HT1080 (cell line): ENCODE data around the gene ENO2. TPM values are rescaled to one million over a fixed set of nuclear protein-coding genes. Genes with fewer than 3 reads are reported as not detected.

ENCODE experiments used
- DNase-seq: peaks from one replicate; pipeline ENCODE4 v3.0.0-alpha.2; 2015; ENCODE audit warnings: low read depth
- small RNA-seq: library from RNA; depleted of rRNA; stranded (forward); fragments of <200 nt; gene quantifications from one replicate; pipeline ENCODE3, GENCODE V24; 2014
- total RNA-seq: library from RNA; depleted of rRNA; stranded (reverse); fragments of >200 nt; shearing (Covaris generic); gene quantifications from 2 replicates; pipeline ENCODE4 v1.2.3, GENCODE V29; 2014; rRNA removed

The ENO2 gene
- total RNA-seq, 1 experiment from 2014 or later, result 26.3 TPM

DNA sequence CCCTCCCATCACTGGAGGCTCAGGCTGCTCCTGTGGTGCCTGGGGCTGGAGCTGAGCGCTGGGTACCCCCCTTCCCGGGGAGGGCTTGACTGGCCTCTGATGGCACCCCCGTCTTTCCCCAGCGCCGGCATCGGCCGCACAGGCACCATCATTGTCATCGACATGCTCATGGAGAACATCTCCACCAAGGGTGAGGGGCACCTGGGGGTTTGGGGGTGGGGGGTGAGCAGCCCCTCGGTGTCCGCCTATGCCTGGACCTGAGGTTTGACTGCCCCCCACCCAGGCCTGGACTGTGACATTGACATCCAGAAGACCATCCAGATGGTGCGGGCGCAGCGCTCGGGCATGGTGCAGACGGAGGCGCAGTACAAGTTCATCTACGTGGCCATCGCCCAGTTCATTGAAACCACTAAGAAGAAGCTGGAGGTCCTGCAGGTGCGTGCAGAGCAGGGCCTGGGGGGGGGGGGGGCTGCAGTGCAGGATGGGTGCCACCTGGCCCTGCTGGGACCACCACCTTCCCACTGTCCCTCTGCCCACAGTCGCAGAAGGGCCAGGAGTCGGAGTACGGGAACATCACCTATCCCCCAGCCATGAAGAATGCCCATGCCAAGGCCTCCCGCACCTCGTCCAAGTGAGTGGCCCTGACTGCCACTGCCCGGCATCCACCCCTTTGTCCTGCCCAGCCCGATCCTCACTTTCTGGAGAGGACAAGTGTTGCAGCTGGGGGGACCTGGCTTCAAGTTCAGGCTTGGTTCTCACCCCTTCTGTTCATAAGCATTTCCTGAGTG, 45.6 kb downstream of the ENO2 start:
- DNase-seq, result no peak

DNA sequence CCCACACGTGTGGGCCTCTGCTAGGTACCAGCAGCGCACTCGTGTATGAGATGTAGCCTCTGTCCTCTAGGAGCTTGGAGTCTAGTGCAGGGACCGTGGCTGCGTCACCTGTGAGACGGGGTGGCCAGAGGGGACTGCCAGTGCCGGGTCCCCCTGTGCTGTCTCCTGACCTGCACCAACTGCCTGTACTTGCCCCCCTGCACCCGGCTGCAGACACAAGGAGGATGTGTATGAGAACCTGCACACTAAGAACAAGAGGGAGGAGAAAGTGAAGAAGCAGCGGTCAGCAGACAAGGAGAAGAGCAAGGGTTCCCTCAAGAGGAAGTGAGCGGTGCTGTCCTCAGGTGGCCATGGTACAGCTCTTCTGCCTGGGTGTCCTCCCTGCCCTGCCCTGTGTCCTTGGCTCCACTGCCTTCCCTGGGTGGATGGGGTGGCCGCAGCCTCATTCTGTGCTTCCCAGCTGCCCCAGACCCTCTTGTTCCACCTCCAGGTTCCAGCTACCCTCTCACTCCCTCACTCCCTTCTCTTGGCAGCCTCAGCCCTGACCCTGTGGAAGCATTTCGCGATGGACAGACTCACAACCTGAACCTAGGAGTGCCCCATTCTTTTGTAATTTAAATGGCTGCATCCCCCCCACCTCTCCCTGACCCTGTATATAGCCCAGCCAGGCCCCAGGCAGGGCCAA, 46.4 kb downstream of the ENO2 start:
- peak; percentile 62 for DNase-seq

DNA sequence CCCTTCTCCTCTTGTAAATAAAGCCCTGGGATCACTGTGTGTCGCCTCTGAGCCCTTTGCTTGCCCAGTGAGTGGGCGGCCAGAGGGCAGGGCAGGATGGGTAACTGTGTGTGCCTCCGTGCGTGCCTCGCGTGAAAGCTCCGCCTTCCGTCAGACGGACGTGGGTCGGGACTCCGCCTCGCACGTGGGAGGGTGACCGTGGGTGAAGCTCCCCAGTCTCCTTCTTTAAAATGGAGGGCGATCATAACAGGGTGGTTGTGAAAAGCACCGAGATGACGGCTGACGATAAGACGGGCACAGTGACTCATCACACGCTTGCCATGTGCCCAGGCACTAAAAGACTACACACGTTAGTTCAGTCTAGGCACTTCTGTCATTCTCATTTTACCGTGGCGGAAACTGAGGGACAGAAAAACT, 46.9 kb downstream of the ENO2 start:
- peak; percentile 48 for DNase-seq

DNA sequence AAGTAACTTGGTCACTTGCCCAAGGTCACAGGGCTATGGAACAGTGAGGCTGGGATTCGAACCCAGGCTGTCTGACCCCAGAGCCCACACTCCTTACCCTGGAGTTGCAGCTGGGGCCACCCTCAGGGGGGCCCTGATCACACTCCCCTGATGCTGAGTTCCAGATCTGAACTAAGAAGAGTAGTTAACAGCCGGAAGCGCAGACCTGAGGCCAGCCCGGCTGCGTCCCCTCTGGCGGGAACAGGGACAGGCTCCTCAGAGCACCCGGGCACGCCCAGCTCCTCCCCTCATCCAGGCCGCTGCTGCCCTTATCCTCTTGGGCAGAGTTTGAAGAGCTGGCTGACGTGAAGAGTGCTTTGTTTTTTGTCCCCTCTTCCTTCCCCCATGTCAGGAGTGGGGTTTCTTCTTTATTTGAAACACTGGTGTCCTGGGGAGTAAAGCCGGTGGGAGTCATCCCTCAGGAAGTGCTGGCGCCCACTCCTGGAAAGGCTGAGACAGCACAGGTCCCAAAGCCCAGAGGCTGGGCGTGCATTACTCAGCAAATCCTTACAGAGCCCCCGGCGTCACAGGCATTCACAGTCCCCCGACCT, 47.4 kb downstream of the ENO2 start:
- DNase-seq, result peak; percentile 82

DNA sequence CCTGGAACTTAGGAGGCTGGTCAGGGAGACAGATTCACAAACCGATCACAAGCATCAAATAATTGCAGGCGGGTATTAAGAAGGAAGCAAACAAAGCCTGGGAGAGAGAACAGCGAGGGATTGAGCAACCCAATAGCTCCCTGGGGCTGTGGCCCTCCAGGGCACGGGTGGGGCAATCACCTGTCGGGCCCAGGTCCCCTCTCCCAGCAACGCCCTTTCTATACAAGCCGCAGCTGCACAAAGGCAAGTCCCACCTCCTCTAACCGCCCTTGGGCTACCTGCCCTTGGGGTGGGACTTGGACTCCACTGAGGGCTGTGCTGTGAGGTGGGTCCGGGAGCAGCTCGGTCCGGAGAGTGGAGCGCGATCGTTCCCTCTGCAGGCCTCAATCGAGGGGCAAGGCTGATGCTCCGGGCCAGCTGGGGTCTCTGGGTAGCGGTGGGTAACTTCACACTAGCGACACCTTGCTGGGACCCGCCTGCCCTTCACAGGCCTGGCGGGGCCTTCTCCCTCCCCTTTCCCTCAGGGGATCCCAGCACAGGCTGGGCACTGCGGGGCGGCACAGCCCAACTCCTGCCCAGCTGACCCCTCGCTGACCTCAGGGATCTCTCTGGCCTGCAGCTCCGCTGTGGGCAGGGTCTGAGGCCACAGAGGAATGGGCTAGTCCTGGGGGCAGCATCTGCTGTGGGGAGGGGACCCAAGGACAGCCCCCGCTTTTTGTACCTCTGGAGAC, 48.1 kb downstream of the ENO2 start:
- DNase-seq, result no peak

DNA sequence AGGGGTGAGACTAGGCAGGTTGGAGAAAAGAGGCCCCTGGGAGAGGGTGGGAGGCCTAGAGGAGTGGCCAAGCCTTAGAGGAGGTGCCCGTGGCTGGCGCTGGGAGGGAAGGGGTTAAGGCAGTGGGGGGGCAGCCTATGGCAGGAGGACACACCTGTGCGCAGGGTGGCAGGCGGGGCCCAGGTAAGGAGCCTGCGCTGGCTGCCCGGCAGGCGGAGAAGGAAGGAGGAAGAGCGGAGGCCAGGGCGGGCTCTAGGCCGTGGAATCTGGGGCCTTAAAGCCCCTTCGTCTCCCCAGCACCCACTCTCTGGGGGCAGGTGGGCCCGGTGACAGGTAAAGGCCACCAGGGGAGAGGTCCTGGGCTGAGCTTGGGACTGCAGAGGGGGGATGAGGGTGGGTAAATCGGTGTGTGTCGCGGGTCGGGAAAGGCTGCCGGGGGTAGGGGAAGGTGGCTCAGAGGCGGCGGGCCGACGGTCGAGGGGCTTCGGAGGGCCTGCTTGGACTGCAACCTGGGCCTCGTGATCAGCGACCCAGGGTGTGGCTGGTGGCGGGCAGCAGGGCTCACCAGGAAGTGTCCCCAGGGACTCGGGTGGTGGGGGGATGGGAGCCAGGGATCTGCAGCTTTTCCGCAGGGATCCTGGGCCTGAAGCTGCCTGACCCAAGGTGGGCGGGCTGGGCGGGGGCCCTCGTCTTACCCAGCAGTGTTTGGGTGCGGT, 48.8 kb downstream of the ENO2 start:
- DNase-seq, result no peak

DNA sequence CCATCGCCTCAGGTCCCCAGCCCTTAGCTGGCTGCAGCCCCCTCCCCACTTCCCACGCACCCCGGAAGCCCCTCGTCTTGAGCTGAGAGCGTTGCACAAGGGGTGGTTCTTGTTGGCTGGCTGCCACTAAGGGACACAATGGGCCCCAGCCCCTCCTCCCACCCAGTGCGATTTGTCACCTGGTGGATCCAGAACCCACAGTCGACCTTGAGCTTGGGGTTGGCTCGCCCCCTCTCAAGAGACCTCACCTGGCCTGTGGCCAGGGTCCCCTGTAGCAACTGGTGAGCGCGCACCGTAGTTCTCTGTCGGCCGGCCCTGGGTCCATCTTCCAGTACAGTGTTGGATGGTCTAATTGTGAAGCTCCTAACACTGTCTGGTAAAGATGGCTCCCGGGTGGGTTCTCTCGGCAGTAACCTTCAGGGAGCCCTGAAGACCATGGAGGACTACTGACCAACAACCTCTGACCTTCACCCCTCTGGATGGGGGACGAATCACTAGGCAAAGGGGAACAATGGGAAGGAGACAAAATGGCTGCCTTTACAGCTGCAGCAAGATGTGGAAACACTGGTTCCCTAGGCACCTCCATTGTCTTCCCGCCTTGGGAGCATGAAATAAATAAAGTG, 49.5 kb downstream of the ENO2 start:
- DNase-seq, result no peak

DNA sequence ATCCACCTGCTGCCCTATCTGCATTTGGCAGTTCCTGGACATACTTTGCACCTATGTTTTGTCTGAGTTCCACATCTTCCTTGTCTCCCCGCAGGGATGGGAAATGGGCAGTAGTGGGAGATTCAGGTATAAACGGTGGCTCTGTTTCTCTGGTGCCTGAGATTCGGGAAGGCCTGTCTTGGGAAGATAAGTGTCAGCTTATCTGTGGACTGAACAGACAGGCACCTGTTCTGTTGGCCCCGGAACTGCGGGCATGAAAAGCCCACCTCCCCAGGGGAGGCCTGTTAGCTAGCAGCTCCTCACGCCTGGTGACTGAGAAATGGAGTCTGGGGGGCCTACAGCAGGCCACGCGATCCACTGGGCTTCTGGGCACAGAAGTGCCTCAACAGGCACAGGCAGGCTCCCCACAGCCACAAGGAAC, 50.2 kb downstream of the ENO2 start:
- DNase-seq, result no peak

DNA sequence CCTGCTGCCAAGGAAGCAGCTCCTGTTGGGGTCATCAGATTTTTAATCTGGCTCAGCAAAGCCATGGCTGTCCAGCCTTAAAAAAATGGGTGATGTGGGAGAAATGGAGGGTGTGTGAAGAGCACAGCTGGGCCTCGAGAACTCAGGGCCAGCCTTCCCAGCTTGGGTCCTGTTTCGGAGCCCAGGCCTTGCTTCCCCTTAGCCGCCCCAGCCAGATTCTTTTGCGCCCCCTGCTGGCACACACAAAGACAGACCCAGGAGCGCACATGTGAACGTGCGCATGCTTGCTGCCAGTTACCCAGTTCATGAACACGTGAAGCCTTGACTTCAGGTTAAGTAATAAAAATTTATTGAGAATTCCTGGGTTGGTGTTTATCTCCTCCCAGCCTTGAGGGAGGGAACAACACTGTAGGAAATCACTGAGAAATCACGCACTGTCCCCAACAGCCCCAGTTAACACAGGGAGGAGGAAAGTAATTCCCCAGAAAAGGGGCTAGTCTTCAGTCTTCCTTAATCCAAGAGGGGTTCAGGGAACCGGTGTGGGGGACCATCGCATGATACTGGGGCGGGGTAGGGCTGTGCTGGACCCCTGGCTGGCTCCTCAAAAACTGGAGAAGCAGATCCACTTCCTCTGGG, 50.8 kb downstream of the ENO2 start:
- DNase-seq, result peak; percentile 65

DNA sequence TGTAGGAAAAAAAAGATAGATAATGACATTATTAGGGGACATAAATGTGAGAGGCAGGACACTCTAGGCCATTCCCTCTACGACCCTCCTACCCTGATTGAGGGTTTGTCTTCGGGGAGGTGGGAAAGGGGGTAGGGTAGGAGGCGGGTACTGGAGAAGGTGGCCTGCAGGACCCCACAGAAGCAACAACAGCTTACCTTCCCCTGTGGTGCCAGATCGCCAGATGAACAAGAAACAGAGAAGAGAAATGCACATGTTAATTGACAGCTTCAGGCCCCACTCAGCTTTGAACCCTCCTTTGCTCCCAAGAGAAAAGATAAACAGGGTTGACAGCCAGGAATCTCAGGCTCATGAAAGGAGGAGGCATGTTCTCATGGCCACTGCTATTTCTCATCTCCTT, 51.3 kb downstream of the ENO2 start:
- DNase-seq, result no peak

DNA sequence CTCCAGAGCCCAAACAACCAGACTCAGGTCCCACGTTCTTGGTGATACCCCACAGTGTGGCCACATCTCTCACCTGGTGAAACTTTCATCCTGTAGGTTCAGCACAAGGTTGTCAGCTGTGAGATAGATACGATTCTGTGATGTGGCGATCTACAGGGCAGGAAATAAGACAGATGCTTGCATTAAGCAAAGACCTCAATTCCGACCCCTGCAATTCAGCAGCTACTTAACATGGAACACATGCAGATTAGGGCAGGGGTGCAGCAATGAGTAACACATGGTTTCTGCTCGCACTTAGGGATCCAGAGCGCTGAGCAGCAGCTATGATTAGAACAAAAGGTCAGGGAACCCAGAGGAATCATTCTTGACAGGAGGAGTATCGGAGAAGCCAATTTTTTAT, 52.0 kb downstream of the ENO2 start:
- DNase-seq, result no peak

DNA sequence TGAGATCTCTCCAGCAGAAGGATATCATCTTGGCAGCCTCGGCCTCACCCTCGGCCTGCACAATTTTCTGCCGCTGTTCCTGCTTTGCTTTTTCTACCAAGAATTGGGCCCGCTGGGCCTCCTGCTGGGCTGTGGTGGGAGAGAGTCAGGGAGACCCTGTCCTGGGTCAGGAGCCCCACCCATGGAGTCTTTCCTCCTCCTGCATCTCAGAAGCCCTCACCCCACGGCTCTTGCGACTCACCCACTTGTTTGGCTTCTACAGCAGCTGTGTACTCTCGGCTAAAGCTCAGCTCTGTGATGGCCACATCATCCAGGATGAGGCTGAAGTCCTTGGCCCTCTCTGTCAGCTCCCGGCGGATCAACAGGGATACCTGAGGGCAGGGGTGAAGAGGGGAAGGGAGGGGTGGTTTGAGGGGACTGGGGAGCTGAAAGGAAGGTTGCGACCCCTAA, 53.3 kb downstream of the ENO2 start:
- no peak for DNase-seq

DNA sequence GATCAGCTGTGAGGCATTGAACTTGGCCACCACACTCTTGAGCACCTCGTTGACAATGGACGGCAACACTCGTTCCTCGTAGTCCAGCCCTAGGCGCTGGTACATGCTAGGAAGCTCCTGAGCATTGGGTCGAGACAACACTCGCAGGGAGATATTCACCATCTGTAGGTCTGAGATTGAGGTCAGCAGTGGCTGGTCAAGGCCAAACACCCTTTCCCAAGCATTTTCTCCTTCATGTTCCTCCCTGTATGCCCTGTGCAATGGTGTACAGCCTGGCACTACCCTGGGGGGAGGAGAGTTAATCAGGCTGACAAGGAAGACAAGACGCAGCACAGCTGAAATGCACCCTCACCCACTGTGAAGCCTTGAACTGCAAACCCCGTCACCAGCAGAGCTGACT, 54.0 kb downstream of the ENO2 start:
- DNase-seq, result no peak

DNA sequence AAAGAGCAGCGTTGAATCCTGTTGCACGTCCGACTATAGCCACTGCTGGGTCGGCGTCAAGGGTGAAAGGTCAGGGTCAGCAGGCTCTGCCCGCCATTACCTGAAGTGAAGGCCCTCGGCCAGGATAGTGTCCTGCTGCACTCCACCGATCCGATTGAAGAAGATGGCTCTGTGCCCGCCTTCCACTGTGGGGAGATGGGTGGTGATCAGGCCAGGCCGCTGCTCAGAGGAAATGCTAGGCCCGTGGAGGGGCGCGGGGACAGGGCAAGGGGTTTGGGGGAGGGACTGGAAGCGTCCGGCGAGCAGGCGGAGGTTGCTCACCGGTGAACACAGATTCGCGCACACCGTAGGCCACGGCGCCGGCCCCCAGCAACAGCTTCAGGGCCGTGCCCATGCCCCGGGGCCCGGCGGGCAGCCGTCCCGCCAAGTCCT, 55.7 kb downstream of the ENO2 start:
- no peak for DNase-seq

Small RNA genes within 50 kb of the gene (small RNA-seq; reads per million reads assigned to genes)
- gene MIR141 (0.07 reads per million), gene MIR200C (not detected), gene RNU7-1 (not detected), gene SCARNA12 (2.4 reads per million, percentile 84 among the genes with 10 or more reads in this experiment)

Other genes starting within 250 kb of the ENO2 start
- 28.8 and 42.6 TPM in 2 replicates for gene ZNF384, start 225.2 kb upstream of the ENO2 start, total RNA-seq
- gene PIANP, start 213.8 kb upstream of the ENO2 start, total RNA-seq, result 0.45 TPM in 1 of 2 replicates, not detected in the other
- gene COPS7A, start 190.5 kb upstream of the ENO2 start, total RNA-seq, result 97.5 and 97.6 TPM in 2 replicates
- gene MLF2, start 161.4 kb upstream of the ENO2 start, total RNA-seq, result 283 and 297 TPM in 2 replicates
- gene PTMS, start 148.2 kb upstream of the ENO2 start, total RNA-seq, result 105 and 148 TPM in 2 replicates
- 0.20 and 2.0 TPM in 2 replicates for gene LAG3, start 142.1 kb upstream of the ENO2 start, total RNA-seq
- gene CD4, start 125.1 kb upstream of the ENO2 start, total RNA-seq, result 0.10 TPM in 1 of 2 replicates, not detected in the other
- gene GPR162, start 92.8 kb upstream of the ENO2 start, total RNA-seq, result 7.2 and 8.7 TPM in 2 replicates
- 31.5 and 31.7 TPM in 2 replicates for gene P3H3, start 86.2 kb upstream of the ENO2 start, total RNA-seq
- 1.5 and 1.6 TPM in 2 replicates for gene GNB3, start 73.7 kb upstream of the ENO2 start, total RNA-seq
- 129 and 190 TPM in 2 replicates for gene CDCA3, start 63.3 kb upstream of the ENO2 start, total RNA-seq
- gene USP5, start 62.4 kb upstream of the ENO2 start, total RNA-seq, result 109 and 112 TPM in 2 replicates
- 1,401 and 1,471 TPM in 2 replicates for gene TPI1, start 47.0 kb upstream of the ENO2 start, total RNA-seq
- gene SPSB2, start 41.3 kb upstream of the ENO2 start, total RNA-seq, result 15.7 and 20.0 TPM in 2 replicates
- 3.5 and 3.6 TPM in 2 replicates for gene LRRC23, start 9.8 kb upstream of the ENO2 start, total RNA-seq
- gene ATN1, start 13.4 kb downstream of the ENO2 start, total RNA-seq, result 6.6 and 11.6 TPM in 2 replicates
- not detected in 2 replicates for gene RNU7-1, start 29.2 kb downstream of the ENO2 start, total RNA-seq
- gene C12orf57, start 29.4 kb downstream of the ENO2 start, total RNA-seq, result 127 and 201 TPM in 2 replicates
- 0.05 and 0.37 TPM in 2 replicates for gene PTPN6, start 36.8 kb downstream of the ENO2 start, total RNA-seq
- gene PHB2, start 56.1 kb downstream of the ENO2 start, total RNA-seq, result 647 and 649 TPM in 2 replicates
- 107 and 122 TPM in 2 replicates for gene EMG1, start 56.3 kb downstream of the ENO2 start, total RNA-seq
- gene LPCAT3, start 103.9 kb downstream of the ENO2 start, total RNA-seq, result 8.0 and 9.6 TPM in 2 replicates
- gene C1S, start 146.1 kb downstream of the ENO2 start, total RNA-seq, result 1.8 and 3.3 TPM in 2 replicates
- 1.3 and 2.3 TPM in 2 replicates for gene C1R, start 177.9 kb downstream of the ENO2 start, total RNA-seq
- 18.0 and 20.3 TPM in 2 replicates for gene C1RL, start 194.6 kb downstream of the ENO2 start, total RNA-seq
- gene RBP5, start 214.3 kb downstream of the ENO2 start, total RNA-seq, result not detected in 2 replicates
- 7.7 and 14.0 TPM in 2 replicates for gene CLSTN3, start 215.8 kb downstream of the ENO2 start, total RNA-seq